Stimulated activated CD4-positive, alpha-beta T cell treated with anti-CD3 and anti-CD28 coated beads, TNF-alpha, amount 100 ng/mL, for 24 hours (primary cell): ENCODE results near the gene OTULIN.

Experiments used
- DNase-seq, 3 experiments: peaks; one replicate each; pipeline ENCODE4 v3.0.0-alpha.2; 2020; ENCODE audit warnings: low read depth in 3 of 3

OTULIN gene

DNA sequence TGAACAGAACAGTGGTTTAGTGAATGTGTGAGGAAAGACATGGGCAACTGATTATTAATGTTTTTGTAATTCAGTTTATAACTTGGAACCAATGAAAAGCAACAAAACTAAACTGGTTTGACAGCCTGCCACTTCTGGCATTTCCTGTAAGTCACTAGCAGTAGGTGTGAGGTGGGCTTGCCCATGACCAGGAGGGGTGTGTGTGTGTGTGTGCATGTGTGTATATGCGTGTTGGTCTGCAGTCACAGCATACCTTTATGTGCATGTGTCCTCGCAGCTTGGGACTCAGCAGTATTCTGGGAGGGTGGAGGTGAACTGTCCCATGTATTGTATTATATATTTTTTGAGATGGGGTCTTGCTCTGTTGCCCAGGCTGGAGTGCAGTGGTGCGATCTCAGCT, 32.3 kb downstream of the OTULIN start:
- DNase-seq = no peak

DNA sequence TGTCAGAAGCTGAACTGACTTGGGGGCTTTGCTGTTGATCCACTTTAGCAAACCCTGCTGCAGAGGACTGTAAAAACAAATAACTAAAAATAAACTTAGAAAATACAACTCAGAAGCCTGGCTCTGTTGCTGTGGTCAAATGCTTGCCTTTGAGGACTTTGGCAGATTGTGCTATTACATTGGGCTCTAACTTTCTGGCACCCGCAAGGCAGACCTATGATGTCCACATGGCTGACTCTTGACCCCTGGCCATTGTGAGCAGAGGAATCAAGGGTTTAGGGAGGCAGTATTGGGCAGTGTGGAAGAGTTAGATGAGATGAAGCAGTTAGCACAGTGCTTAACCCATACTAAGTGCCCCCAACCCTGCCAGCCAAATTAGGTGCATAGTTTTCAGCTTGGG, 34.0 kb downstream of the OTULIN start:
- DNase-seq = no peak

DNA sequence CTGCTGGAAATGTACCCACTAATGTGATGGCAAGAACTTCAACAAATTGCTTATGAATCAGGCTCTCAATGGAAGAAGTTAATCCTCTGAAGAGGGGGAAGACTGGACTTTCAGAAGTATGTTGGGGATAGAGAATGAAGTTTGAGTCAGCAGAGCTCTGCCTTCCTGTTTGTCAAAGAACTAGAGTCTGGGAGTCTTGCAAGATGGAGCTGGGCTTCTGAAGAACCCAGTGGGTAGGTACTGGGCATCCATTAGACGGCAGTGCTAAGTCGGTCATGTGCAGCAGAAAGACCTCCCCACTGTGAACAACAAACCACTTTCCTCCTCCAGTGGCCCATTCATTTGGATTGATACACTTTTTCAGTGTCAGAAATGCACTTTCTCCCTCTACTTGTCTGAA, 34.6 kb downstream of the OTULIN start:
- no peak for DNase-seq

DNA sequence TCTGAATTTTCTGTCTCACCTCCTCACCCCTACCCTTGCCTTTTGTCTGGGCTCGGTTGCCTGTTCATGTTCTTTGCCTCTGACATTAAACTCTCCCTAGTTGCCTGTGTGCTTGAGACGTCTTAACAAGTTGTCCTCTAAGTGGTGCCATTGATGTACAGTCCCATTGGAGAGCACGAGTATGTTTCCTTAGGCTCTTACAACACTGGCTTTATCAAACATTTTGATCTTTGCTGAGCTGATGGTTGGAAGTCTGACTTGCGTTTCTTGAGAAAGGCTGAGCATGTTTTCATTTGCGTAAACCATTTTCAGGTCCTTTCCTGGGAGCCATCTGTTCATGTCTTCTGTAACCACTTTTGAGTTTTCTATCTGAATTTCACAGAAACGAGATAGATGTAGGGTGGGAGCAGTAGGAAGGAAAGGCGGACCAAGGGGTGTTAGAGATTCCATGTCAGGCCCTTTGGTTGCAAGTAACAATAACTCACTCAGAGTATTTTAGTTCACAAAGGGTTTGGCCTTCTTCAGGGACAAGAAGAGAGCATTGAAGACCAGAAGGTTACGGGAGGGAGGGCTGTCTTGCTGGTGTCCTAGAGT, 35.4 kb downstream of the OTULIN start:
- DNase-seq = no peak

DNA sequence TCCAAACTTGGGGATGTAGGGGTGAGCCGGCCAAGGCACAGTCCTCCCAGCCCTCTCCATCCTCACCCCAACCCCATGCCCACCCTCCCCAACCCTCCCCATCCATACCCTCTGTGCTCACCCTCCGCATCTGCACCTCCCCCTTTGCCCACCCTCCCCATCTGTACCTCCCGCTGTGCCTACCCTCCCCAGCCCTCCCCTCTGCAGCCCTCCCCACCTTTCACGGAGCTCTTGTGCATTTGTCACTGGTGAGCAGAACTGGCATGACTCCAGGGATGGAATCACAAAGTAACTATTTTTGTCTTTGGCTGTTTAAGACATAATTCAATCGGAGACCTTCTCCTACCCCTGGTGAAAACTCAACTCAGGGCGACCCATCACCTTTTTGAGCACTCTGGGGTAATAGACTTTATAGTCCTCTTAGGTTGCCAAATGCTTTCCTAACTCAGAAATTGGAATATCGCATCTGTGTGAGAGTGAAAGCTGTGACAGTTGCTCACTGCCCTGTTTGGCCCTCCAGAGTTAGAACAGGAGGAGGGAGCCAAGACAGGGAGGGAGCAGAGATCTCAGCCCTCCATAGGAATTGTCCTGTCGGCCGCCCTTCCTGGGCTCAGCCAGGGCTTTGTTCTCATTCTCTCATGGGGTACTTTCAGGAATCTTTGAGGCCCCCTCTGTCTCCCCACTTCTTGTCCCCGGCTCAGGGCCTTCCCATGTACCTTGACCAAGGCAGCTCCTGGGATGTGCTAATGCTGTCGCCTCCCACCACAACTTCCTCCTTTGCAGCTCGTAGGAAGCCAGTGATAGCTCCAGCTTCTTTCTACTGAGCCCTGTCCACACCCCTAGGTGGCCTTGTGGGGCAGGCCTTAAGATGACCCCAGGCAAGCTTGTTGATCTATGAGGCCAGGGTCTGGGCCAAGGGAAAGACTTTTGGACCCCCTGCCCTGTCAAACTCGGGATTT, 36.2 kb downstream of the OTULIN start:
- no peak for DNase-seq

DNA sequence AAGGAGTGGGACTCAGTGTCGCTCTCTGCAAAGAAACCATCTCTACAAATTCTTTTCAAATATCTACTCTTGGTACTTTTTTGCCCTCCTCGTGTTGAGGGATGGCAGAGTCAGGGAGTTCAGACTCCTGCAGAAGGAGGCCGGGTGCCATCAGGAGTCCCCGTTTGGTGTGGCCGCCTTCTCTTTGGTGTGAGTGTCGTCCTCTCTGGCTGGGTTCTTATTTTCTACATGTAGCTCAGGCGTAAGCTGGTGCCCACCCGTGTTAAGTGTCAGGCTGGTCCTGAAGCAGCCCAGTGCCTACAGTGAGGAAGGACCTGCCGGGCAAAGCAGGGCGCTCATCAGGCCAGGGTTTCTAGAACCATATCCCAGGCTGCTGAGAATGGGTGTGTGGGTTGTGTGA, 37.0 kb downstream of the OTULIN start:
- no peak for DNase-seq

DNA sequence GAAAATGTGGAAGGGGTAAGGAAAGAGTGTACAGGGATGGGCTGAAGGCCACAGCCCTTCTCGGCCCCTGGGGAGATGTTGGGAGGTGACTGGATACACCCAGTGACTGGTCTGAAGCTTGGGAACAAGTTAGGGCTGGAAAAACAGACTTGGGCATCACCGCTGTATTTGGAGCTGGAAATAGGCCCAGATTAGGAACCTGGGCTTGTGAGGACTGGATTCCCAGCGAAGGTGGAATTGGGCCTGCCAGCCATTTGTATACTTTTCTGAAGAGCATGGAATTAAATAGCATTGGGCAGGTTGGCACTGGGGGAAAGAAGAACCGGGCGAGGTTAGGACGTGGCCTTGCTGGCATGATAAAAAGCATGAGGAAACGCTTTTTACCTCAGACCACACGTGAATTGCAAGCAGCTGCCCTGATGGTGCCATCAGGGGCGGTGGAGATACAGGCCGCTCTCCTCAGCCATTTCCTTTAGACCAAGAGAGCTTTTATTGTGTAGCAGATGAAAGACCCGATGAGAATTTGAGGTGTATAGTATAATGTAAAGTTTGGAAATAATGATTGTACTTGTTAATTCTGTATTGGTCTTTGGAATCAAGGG, 37.8 kb downstream of the OTULIN start:
- DNase-seq = no peak

DNA sequence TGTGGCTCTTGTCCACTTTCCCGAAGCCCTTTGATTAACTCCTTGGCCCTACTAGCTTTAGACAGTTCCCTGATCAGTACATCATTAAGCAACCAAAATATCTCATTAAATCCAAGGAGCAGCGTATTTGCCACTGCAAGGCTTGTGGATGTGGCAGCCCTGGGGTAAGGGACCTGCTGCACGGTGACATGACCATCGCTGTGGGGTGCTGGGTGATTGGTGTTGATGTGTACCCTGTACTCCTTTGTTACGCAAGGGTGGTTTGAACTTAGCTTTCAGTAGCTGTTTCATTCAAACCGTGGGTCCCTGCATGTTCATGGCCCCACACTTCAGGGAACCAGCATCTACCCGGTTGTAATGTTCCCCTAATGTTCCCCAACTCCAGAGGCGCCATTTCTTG, 41.0 kb downstream of the OTULIN start:
- no peak for DNase-seq

DNA sequence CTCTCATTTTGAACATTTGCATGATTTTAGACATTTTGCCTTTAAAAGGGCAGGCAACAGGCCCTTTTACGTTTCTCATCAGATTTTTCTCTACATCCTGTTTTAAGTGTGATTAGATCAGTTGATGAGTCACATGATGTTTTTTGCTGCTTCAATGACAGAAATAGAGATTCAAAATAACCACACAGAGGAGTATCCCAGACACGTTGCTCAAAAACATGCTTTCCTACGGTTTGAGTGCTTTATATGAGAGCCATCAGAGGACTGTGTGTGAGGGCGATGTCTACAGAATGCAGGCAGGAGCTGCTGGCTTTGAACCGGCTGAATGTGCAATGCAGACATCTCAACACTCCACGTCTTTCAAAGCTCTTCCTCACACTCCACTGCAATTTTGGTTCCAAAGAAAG, 42.1 kb downstream of the OTULIN start:
- DNase-seq = peak in 1 of 3 experiments; percentile 25

DNA sequence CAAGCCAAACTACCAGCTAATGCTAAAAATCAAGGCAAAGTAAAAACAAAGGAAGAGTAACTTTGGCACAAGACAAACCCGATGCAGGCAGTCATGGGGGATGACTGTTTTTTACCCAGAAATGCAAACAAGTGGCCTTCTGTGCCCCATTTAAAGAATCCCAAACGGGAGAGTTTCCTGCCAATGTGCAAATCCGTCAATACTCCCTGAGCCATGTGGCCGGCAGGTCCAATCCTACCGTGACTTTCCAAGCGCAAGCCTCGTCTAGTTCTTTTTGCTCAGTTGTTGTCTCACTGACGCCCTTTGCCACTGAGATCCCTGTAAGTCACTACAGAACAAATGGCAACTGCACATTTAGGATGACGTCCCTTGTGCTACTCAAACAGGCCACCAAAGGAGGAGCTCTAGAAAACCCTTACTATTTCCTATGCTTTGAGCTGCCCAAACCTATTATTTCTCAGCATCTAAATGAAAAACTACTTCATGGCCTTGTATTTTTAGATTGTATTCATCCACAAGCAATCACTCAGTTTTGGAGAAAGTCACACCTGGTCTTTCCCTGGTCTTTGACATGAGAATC, 43.4 kb downstream of the OTULIN start:
- no peak for DNase-seq

DNA sequence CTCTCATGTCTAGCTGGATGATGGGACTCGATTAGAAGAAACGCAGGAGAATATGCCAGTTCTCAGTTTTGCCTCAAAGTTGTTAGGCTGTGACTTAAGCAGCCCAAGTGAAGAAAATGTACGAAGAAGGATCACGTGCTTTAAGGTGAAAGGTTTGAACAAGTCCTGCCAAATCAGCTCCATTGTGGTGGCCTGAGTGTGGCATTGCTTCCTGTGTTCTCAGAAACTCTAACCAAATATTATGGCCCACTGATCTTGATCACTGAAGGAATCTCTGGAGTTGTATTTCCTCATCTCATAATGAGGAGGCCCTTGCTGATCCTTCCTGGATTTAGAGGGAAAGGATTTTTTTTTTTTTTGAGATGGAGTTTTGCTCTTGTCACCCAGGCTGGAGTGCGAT, 44.0 kb downstream of the OTULIN start:
- DNase-seq = no peak

DNA sequence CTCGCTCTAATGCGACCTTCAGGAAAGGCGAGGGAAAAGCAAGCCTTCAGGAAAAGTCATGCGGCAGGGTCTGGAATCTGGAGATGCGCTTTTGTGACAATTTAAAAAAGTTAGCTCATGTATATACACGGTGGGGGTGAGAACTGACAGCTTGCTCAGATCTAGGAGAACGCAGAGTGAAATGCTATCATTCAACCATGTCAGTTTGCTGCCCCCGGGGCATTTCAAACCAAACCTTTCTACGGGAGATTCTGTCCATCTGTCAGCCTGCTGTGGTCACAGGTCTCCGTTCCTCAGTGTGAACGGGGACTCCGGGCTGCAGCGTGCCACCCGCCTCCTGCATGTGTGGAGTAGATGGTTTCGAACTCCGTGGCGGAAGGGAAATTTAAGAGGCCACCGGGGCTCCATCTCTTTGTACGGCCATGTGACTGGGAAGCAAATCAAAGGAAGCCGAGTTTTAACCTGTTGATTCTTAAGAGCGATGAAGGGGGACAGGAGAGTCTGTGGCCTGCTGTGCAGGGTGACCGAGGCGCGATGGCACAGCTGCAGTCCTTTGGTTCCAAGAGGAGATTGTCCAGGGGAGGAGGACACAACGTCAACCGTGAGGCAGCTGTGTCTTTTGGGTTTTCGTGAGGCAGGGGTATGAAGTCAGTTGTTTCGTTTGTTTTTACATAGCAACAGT, 45.9 kb downstream of the OTULIN start:
- DNase-seq = no peak

DNA sequence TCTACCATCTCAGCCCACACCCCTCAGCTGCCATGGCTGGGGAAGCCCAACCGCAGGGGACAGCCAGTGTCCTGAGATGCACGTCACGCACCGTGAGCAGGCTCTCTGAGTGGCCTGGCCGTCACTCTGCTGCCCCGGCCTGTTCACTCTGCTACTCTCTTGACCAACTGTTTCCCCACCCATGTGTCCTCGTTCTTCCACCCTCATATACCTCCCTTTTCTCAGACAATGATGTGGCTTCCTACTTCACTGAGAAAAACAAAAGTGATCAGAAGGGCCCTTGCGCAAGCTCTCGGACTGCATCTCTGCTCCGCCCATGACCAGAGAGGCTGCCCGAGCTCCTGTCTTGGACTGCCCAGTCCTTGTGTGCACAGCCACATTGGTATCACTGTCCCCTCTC, 47.6 kb downstream of the OTULIN start:
- DNase-seq = no peak

DNA sequence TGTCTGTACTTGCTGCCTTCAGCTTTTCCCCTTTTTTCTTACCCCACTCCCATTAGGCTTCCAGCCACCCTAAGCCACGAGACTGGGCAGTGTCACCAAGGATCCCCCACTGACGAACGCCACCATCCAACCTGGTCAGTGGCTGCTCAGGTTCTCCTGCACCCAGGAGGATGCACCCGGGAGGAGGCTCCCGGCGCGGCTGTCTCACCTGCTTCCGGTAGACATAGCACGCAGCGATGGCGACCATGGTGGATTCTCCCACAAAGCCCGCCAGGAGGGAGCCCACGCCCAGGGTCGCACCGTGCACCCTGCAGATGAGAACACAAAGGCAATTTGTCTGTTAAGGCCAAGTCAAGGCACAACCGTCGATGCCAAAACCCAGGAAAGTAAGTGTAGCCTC, 48.1 kb downstream of the OTULIN start:
- DNase-seq = no peak

DNA sequence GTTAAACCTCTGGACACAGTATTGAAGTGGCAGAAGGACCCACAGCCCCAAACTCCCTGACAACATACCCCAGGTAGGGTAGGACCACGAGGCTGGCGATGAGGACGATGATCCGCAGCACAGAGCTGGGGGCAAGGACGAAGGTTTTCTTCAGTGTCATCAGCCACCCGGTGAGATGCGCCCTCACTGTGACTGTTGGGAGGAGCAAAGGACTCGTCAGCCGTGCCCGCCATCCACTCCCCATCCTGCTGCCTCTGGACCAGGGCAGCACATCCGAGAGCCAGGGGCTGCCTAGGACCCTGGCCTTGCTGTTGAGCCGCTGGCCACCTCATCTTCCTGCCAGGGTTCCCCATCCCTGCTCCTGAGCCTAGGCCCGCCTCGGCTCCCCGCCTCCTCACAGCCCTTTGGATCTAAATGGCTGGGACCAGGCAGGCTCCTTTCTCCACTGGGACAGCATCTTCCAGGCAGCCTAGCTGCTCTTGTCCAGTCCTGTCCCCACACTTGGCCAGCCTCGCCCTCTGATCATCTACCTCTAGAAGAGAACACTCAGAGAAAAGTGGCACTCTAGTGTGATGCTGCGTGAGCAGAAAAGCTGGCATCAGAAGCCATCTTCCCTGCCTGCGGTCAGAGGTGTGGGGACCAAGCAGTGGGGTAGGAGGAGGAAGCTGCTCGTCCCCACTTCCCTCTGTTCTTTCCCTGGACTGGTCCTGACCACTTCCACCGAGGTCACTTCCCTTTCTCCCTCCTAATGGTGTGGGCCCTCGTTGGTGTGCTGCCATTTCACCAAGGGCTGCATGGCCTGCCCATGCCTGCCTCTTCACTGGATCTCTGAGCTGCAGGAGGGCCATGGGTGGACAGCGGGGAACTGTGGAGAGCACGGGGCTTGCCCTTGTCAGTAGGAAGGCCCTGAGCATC, 49.2 kb downstream of the OTULIN start:
- no peak for DNase-seq

DNA sequence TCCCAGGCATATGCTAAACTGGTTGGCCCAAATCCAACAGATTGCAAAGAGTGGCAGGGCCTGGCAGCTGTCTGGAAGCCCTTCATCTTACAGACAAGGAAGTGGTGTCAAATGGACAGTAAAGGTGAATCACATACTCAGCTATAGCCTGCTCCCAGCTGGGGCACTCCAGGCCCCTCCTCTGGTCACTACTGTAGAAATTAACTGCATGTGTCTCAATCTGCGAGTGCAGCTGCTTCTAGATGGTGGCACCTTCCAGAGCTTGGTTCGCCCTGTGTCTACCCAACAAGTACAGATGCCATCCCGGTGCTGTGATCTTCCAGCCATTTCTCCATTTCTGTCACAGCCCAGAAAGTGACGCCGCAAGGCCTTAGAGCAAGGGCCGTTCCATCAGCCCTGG, 50.2 kb downstream of the OTULIN start:
- DNase-seq = no peak

DNA sequence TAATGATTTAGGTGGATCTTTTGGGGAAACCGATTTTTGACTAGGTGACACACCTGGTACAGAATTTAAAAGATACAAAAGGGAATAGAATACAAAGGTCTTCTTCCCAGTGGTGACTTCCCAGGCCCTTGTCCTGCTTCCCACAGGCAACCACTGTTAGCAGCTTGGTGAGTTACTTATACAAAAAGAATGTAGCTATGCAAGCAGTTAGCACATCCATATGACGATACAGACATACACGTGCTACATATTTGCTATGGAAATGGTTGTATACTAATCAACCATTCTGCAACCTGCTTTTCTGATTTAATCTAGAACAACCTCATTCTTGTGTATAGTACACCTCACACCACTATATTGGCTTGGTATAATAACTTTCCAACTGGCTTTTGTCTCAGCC, 51.0 kb downstream of the OTULIN start:
- no peak for DNase-seq

DNA sequence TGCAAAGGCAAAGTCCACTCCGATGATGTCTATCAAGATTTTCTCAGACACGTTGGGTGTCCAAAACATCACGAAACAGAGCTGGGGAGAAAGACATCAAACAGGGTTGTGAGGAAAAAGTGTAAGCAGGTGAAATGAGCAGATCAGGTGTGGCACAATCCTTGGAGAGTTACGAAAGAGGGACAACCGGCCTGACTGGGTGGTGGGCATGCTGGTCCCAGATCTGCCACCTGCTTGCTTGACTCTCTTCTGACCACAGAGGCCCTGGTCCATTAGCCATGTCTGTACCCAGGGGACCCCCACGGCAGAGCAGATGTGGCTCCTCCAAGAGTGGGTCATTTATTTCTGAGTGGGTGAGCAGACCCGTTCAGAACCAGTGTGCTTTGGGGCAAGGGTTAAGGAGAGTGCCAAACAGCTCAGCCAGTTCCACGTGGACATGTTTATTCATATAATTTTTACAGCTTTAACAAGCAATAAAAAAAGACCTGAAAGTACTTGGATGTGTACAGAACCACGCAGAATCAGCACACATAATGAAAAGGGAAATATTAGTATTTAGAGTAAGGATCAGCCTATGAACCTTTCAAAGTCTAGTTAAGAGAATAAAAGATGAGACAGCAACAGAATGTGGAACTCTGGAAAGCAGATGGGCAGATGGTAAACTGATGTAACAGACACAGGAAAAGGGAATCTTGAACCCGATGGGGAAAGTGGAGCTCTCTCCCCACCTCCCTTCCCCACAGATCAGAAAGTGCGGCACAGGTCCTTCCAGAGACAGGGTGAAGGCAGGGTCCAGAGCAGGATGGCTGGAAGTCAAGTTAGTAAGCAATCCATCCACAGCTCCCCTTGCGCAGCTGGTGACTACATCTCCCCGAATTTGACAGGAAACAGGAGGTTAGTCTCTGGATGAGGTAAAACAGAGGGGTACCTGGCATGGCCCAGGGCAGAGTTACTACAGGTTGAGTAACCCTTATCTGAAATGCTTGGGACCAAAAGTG, 52.5 kb downstream of the OTULIN start:
- DNase-seq = no peak

DNA sequence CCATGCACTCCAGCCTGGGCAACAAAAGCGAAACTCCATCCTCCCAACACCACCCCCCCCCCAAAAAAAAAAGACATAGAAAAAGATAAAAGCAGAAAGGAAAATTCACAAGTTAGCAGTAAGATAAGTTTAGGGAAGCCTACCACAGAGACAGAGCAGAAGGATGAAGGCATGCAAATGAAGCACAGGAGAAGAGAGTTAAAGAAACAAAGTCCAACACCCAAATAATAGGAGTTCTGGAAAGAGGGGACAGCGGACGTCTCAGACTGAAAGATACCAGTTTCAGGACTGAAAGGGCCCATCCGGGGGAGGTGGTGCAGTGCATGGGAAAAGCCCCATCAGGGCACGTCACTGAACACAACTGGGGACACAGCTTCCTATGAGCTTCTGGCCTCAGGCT, 54.3 kb downstream of the OTULIN start:
- no peak for DNase-seq
